ENCODE data around the gene KANSL1.

Gene KANSL1

GRCh38 chr17:46063241-46063640 lies 130.0 kb downstream of the KANSL1 start:
- DNase-seq, result no peak

GRCh38 chr17:46061435-46061834 lies 131.8 kb downstream of the KANSL1 start:
- DNase-seq, result no peak

DNA sequence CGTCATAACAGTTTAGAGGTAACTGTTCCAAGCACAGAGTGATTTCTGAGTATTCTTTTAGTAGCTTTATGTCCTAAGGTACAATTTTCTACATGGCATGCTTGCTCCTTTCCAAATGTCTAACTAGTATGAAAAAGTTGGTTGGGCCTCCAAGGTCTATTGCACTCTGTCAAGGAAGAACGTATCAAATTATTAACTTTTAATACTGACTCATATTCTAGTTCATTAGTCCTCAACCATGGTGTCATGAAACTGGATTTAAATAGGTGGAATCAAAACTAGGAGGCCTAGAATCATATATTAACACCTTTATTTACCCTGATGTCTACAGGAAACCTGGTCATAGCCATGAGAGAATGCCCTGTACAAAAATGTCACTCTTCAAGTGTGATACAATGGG lies 132.8 kb downstream of the KANSL1 start:
- DNase-seq, result no peak

DNA sequence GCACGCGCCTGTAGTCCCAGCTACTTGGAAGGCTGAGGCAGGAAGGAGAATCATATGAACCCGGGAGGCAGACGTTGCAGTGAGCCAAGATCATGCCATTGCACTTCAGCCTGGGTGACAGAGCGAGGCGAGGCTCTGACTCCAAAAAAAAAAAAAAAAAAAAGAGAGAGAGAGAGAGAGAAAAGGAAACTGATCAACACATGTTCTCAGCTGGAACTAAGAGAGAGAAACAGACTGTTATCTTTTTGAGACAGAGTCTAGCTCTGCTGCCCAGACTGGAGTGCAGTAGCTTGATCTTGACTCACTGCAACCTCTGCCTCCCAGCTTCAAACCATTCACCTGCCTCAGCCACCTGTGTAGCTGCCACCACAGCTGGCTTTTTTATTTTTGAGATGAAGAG lies 133.7 kb downstream of the KANSL1 start:
- DNase-seq, result no peak

DNA sequence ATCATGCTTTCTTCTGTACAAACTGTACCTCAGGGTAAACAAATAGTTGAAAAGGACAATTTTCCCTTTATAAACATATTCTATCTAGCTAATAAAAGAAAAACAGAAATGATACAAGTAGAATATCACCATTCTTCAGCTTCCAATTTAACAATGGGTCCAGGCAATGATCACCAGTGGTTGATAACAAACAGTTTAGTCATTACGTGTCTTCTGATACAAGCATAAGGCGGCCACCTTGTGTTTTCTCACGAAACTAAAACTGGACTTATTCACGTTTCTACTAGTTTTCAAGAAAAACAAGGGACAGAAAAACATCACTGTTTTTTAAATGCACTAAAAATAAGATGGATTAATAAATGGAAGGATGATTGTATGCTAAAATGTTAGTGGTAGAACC lies 135.9 kb downstream of the KANSL1 start:
- DNase-seq, result no peak

DNA sequence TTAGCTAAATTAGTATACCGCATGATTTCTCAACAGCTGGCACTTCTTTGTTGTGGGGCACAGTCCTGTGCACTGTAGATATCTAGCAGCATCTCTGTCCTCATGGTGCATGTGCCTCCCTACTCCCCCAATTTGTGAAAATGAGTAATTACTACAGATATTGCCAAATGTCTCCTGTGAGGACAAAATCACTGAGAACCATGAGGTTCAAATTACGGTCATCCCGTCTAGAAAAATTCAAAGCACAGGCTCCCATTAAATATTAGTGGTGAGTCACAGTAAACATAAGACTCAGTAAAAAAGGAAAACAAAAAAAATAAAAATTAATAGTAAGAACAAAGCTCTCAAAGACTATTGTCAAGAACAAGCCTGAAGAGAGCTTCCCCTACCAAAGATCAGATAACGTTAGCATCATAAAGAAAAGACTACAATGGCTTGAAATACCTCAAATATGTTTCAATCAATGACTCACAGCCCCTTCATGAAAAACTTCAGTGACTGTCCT lies 136.4 kb downstream of the KANSL1 start:
- DNase-seq, result no peak

DNA sequence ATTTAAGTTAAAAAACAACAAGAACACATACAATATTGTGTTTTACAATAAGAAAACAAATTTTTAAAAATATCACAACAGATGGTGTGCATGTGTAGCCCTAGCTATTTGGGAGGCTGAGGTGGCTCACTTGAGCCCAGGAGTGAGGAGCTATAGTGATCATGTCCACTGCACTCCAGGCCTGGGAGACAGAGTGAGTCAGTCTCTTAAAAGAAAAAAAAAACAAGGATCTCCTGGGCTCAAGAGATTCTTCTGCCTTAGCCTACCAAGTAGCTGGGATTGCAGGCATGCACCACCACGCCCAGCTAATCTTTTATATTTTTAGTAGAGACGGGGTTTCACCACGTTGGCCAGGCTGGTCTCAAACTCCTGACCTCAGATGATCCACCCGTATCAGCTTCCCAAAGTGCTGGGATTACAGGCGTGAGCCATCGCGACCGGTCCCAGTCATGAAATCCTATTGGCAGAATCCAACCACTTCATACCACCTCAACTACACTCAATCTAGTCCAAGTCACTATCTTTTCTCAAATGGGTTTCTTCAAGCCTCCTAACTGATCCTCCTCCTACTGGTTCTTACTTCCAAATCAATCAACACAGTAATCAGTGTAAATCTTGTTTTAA lies 139.2 kb downstream of the KANSL1 start:
- DNase-seq, result no peak

- DNase-seq, result no peak
Observed at GRCh38 chr17:46049656-46050055, 143.6 kb downstream of the KANSL1 start.

- DNase-seq, result no peak
Observed at GRCh38 chr17:46047856-46048255, 145.4 kb downstream of the KANSL1 start.

DNA sequence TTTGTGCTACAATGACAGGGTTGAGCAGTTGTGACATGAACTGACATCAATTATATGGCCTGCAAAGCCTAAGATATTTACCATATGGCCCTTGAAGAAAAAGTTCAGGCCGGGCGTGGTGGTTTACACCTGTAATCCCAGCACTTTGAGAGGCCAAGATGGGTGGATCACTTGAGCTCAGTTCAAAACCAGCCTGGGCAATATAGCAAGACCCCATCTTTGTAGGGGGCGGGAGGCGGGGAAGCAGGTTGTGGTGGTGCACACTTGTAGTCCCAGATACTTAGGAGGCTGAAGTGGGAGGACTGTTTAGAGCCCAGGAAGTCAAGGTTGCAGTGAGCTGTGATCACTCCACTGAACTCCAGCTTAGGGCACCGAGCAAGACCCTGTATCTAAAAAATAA lies 145.8 kb downstream of the KANSL1 start:
- DNase-seq, result no peak

GRCh38 chr17:46046957-46047356 lies 146.3 kb downstream of the KANSL1 start:
- no peak for DNase-seq

DNA sequence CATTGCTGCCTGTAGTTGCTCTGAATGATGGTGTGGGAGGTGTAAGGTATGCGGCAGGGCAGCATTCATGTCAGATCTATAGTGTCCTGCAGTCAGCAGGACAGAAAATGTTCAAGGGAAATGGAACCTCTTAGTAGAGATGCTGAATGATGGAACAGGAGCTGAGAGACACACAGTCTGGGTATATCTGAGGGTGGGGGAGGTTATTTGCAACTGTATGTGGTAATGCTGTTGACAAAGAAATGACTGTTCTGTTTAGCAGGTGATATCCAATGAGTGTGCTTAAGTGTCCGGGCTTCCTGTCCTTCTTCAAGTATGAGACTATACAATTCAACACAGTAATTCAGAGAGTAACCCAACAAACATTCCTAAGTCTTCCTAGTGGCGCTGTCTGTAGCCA lies 147.6 kb downstream of the KANSL1 start:
- DNase-seq, result no peak

- no peak for DNase-seq
Observed at GRCh38 chr17:46044989-46045388, 148.2 kb downstream of the KANSL1 start.

GRCh38 chr17:46044286-46044928 lies 148.8 kb downstream of the KANSL1 start:
- DNase-seq, result peak; percentile 70

GRCh38 chr17:46043606-46044005 lies 149.6 kb downstream of the KANSL1 start:
- DNase-seq, result no peak

- no peak for DNase-seq
Observed at GRCh38 chr17:46042925-46043324, 150.3 kb downstream of the KANSL1 start.

DNA sequence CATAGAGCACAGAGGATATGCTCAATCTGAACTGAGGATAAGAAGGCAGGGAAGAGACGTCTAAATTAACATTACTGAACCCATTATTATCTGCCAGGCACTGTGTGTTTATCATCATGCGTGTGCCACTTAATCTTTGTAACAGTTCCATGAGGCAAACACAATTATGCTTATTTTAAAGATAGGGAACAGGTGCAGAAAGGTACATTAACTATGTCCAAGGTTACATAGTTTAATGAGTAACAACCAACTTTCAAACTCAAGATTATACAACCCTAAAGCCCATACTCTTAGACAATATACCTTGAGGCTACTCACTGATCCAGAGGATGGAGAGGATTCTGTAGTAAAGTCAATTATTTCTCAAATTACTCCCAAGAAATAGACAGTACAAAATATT lies 151.0 kb downstream of the KANSL1 start:
- DNase-seq, result no peak

DNA sequence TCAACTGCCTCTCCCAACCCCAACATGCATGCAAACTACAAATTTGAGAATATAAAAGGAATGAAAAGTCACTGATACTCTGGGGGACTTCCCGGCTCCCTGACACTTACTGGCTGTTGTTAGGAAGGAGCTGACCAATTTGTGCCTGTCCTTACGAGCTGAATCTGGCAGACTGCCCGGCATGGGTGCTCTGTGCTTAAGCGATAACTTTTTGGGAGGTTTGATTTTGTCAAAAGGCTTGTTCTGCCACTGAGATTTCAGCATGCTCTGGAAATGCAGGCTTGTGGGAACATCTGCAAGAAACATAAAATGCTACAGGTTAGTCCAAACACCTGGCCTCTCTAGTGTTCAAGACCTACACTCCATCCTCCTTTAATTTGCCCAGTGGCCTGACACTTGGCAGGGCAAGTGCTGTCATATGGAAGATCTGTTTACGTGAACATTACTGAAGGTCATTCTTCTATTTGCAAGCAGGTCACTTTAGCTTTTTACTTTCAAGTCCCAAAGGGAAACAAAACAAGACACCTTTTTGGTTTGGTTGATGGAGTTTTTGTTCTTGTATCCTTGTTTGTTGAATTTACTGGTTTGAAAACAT lies 153.5 kb downstream of the KANSL1 start:
- no peak for DNase-seq

DNA sequence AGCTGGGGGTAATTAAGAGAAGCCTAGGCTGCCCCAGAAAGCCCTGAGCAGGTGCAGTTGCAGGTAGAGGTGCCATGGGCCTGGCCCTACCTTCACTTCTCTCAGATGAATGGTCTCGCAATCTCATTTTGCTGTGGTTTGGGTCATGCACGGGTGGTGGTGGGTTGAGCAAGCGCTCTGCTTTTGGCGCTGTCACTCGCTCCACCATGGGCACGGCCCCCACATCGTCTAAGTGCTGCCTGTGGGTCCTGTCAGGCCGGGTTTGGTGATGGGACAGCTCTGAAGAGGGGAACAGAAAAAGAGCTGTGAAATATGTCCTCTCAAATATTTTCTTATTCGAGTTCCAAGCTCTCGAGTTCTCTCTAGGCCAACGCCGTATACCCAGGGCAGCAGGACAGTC lies 154.3 kb downstream of the KANSL1 start:
- no peak for DNase-seq

DNA sequence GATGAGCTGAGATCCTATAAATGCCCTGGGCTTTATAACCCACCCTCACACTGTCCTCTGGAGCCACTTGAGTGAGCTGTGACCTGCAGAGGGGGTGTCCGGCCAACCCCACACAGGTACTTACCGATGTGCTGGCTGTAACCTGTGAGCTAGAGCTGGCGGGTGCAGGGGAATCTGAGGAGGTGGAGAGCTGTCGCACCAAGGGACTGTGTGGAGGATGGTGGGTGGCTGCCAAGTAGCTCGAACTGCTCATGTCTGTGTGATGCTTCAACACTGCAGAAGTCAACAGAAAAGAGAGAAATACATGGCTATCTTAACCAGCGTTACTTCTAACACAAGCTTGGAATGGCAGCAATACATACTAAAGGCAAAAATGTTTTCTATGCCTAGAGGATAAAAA lies 154.8 kb downstream of the KANSL1 start:
- DNase-seq, result no peak

DNA sequence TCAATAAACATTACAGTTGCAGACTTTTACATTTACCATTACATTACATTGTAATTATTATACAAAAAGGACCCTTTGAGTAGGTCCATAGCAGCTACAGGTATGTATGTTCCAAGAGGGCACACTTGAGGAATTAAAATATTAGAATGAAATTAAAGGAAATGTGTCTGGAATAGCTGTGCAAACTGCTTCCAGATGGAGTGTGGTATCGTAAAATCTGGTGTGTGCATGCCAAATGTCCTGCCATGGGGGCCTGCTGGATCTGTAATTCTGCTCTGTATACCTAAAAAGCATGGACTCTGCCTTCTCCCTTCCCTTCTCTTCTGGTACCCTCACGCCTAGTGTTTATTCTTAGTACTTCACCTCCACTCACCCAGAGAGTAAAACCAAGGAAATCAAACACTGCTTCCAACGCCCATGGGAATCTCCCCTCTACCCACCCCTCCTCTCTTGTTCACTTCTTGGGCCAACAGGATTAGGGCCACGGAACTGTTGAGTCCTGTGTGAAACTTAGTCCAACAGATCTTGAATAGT lies 155.4 kb downstream of the KANSL1 start:
- no peak for DNase-seq

GRCh38 chr17:46036491-46036890 lies 156.7 kb downstream of the KANSL1 start:
- DNase-seq, result no peak

GRCh38 chr17:46035112-46035818 lies 158.0 kb downstream of the KANSL1 start:
- DNase-seq, result no peak

DNA sequence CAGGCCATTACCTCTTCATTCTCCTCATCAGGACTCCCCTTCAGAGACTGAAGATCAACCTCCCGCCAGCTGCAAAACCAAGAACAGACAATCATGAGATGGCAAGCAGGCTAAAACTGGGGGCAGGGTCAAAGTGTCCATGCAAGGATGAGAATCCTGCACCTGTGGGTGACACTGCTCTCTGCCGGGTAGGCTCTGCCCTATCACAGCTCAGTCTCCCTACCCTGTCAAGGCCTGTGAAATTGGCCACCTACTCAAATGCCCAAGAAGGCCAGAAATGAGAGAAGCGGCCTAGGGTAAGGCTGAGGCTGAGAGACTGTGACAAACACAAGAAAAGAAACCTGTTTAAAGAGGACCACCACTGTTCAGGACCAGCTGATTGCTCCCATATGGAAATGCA lies 159.8 kb downstream of the KANSL1 start:
- no peak for DNase-seq

Measured in CD4-positive, alpha-beta T cell treated with Interleukin-17A for 4 hours (primary cell).